HepG2 (cell line): ENCODE results near the gene SEC61A1. TPM values are rescaled to one million over a fixed set of nuclear protein-coding genes. Genes with fewer than 3 reads are reported as not detected.

ENCODE experiments used
- ATAC-seq: fragments of 200-7000 bp; cut with Tn5 transposase; 3 replicates; pipeline ENCODE4 v1.9.1; 2020; ENCODE audit warnings: mild to moderate bottlenecking, moderate library complexity
- BruUV-seq: library from RNA; stranded (reverse); fragments of 400-500 nt; replicated peaks from 2 replicates; lab custom pipeline; 2021; lab: Mats Ljungman, UMichigan
- CTCF ChIA-PET: fragments of 300-600 bp; formaldehyde crosslinking; extraction: SDS; loops from one replicate; lab custom pipeline; 2021; ENCODE audit warnings: low total read pairs, inconsistent platforms, low intra/inter-chr PET ratio; lab: Yijun Ruan, JAX
- POLR2A ChIA-PET: fragments of 350-600 bp; sonication (Branson Sonifier 250); formaldehyde crosslinking; loops from one replicate; lab custom pipeline; 2020; ENCODE audit warnings: antibody characterized with exemption, inconsistent platforms; lab: Yijun Ruan, JAX
- DNase-seq: peaks from one replicate; pipeline ENCODE4 v3.0.0-alpha.2; 2015; ENCODE audit warnings: low spot score
- FAIRE-seq: peaks from 3 replicates; lab custom pipeline; 2011; peaks lifted over from hg19 to GRCh38; lab: Jason Lieb, UNC
- H2AFZ ChIP-seq: one replicate; pipeline ENCODE4 v1.6.1; 2011; ENCODE audit warnings: low read length, inconsistent platforms
- H3K27ac ChIP-seq: fragments of 300-600 bp; 3 replicates; pipeline ENCODE4 v1.8.0; 2011; ENCODE audit warnings: mixed run types, mild to moderate bottlenecking, mixed read lengths, low read length, inconsistent platforms; ENCODE audit not compliant: insufficient read depth; ENCODE audit errors: extremely low read length
- H3K27me3 ChIP-seq, 2 experiments: fragments of 200-600 bp in 1 of 2; 2 replicates in 1 of 2; 3 replicates in 1 of 2; pipeline versions ENCODE4 v1.6.0 to v1.8.0; 2011; ENCODE audit warnings: low read length in 2 of 2, mild to moderate bottlenecking in 2 of 2, moderate library complexity in 2 of 2, inconsistent platforms in 1 of 2; ENCODE audit not compliant: insufficient read depth in 2 of 2, control insufficient read depth in 1 of 2
- H3K36me3 ChIP-seq, 2 experiments: fragments of 200-600 bp in 1 of 2; replicated peaks in 1 of 2; 2 replicates in 1 of 2; 3 replicates in 1 of 2; pipeline versions ENCODE4 v1.5.1 to v1.8.0; 2011; ENCODE audit warnings: low read length in 2 of 2, inconsistent platforms in 1 of 2; ENCODE audit not compliant: insufficient read depth in 2 of 2, control insufficient read depth in 1 of 2
- H3K4me1 ChIP-seq: 2 replicates; pipeline ENCODE4 v1.5.1; 2012; ENCODE audit warnings: low read length, inconsistent platforms; ENCODE audit not compliant: insufficient read depth
- H3K4me2 ChIP-seq: 2 replicates; pipeline ENCODE4 v1.6.0; 2011; ENCODE audit warnings: low read depth, low read length, inconsistent platforms
- H3K4me3 ChIP-seq, 3 experiments: fragments of 200-600 bp in 1 of 3; sonication (generic), shearing (Covaris generic) in 1 of 3; replicated peaks in 1 of 3; 2 replicates each; pipeline ENCODE4 v1.5.1; 2011 to 2016; ENCODE audit warnings: low read length in 3 of 3, inconsistent platforms in 2 of 3, low read depth in 2 of 3, mild to moderate bottlenecking in 2 of 3, control low read depth in 1 of 3, mixed read lengths in 1 of 3; ENCODE audit not compliant: insufficient read depth in 1 of 3
- H3K79me2 ChIP-seq: one replicate; pipeline ENCODE4 v1.6.1; 2011; ENCODE audit warnings: low read length, inconsistent platforms; ENCODE audit not compliant: insufficient read depth
- H3K9ac ChIP-seq: 2 replicates; pipeline ENCODE4 v1.6.0; 2011; ENCODE audit warnings: mild to moderate bottlenecking, low read depth, low read length, inconsistent platforms; ENCODE audit not compliant: insufficient read depth
- H3K9me3 ChIP-seq: 2 replicates; pipeline ENCODE4 v1.5.1; 2012; ENCODE audit warnings: mild to moderate bottlenecking, low read length
- H4K20me1 ChIP-seq: 2 replicates; pipeline ENCODE4 v1.6.0; 2011; ENCODE audit warnings: inconsistent platforms, mild to moderate bottlenecking, low read length, moderate library complexity; ENCODE audit not compliant: insufficient read depth
- DBP ChIP-seq: sonication (generic); formaldehyde crosslinking; IDR thresholded peaks from 2 replicates; pipeline ENCODE4 v1.4.0; 2020; ENCODE audit warnings: missing genetic modification reagents; ENCODE audit errors: not compliant biosample characterization
- HDAC2 ChIP-seq: sonication (generic); formaldehyde crosslinking; IDR thresholded peaks from 2 replicates; pipeline ENCODE4 v1.4.0; 2020; ENCODE audit warnings: missing genetic modification reagents
- HOMEZ ChIP-seq: IDR thresholded peaks from 2 replicates; pipeline ENCODE4 v1.6.1; 2016; ENCODE audit warnings: low read depth
- MIER3 ChIP-seq: IDR thresholded peaks from 2 replicates; pipeline ENCODE4 v1.6.1; 2016; ENCODE audit warnings: missing compliant biosample characterization, borderline replicate concordance
- SALL1 ChIP-seq: sonication (generic); formaldehyde crosslinking; IDR thresholded peaks from 2 replicates; pipeline ENCODE4 v1.8.0; 2022; ENCODE audit warnings: mild to moderate bottlenecking, missing genetic modification reagents
- ZFP36L2 ChIP-seq: sonication (generic); formaldehyde crosslinking; IDR thresholded peaks from 2 replicates; pipeline ENCODE4 v1.4.0; 2020; ENCODE audit warnings: missing genetic modification reagents
- ZNF335 ChIP-seq: sonication (generic); formaldehyde crosslinking; IDR thresholded peaks from 2 replicates; pipeline ENCODE4 v1.4.0; 2020; ENCODE audit warnings: missing genetic modification reagents
- ZNF430 ChIP-seq: sonication (generic); formaldehyde crosslinking; IDR thresholded peaks from 2 replicates; pipeline ENCODE4 v1.9.0; 2021; ENCODE audit warnings: mild to moderate bottlenecking, missing genetic modification reagents
- ZNF607 ChIP-seq: sonication (generic); formaldehyde crosslinking; IDR thresholded peaks from 2 replicates; pipeline ENCODE4 v1.5.1; 2020; ENCODE audit warnings: missing genetic modification reagents, mild to moderate bottlenecking, borderline replicate concordance
- ZNF652 ChIP-seq: IDR thresholded peaks from 2 replicates; pipeline ENCODE4 v1.6.1; 2016; ENCODE audit warnings: low read depth, borderline replicate concordance
- ZNF747 ChIP-seq: sonication (generic); formaldehyde crosslinking; IDR thresholded peaks from 2 replicates; pipeline ENCODE4 v1.8.1; 2023; ENCODE audit warnings: missing genetic modification reagents, mild to moderate bottlenecking, borderline replicate concordance
- ZNF773 ChIP-seq: sonication (generic); formaldehyde crosslinking; IDR thresholded peaks from 2 replicates; pipeline ENCODE4 v1.4.0; 2020; ENCODE audit warnings: missing genetic modification reagents, borderline replicate concordance
- ZNF780A ChIP-seq: sonication (generic); formaldehyde crosslinking; IDR thresholded peaks from 2 replicates; pipeline ENCODE4 v1.8.0; 2022; ENCODE audit warnings: mild to moderate bottlenecking, missing genetic modification reagents, moderate library complexity
- WGBS: methylation state at CpG from one replicate; pipeline ENCODE4 v1.1.6; 2017; ENCODE audit warnings: low lambda C conversion rate; 5-methylcytosine and 5-hydroxymethylcytosine counted together
- in situ Hi-C: cut with HindIII; loops from 2 replicates; pipeline ENCODE4 v1.10.0; 2017; ENCODE audit warnings: low pct_unique_long_range_greater_than_20kb; ENCODE audit not compliant: extremely low pct_ligation_motif_present
- intact Hi-C: fragments of 100-400 bp; cut with micrococcal nuclease; formaldehyde crosslinking; loops from one replicate; pipeline ENCODE4 v1.10.0; 2022; ENCODE audit not compliant: unreplicated experiment
- polyA plus RNA-seq, 8 experiments: library from polyadenylated mRNA; depleted of rRNA in 3 of 8; stranded (reverse) in 7 of 8; unstranded in 1 of 8; fragments of >200 nt; fragmentation: Illumina TruSeq in 4 of 8; extraction: Trizol in 4 of 8; gene quantifications; 2 replicates each; pipeline versions ENCODE4 v1.2.1 to v1.2.3, GENCODE V29; 2011 to 2016; ENCODE audit warnings: low read depth in 4 of 8, missing spikeins in 1 of 8, mixed read lengths in 1 of 8; ENCODE audit not compliant: insufficient read depth in 1 of 8
- total RNA-seq, 5 experiments: library from RNA; depleted of rRNA; stranded (reverse); fragments of >200 nt; fragmentation: Illumina TruSeq; extraction: Trizol; gene quantifications; 2 replicates each; pipeline ENCODE4 v1.2.3, GENCODE V29; 2016; ENCODE audit warnings: low read depth in 1 of 5
- TF ChIP-seq, protein P1 (sequence below): sonication (generic); formaldehyde crosslinking; IDR thresholded peaks from 2 replicates; pipeline ENCODE4 v1.9.0; 2022; ENCODE audit warnings: low read depth, missing genetic modification reagents

SEC61A1 gene
- total and polyA plus RNA-seq, 2 of the 13 experiments (the other 11 are each of a cell fraction or from before 2014, with no cell fraction given): 170 to 203 TPM

GRCh38 chr3:128084675-128085021 lies 32.4 kb downstream of the SEC61A1 start:
- Histone ChIP-seq H3K79me2 (no peaks in the 10 kb centered on the region), H3K9ac (no peak overlapping the region), H3K4me2 (no peak overlapping the region), H3K27ac (no peak overlapping the region), H3K4me3 (no peak overlapping the region), H3K4me1 (peaks cover 10% of the 10 kb centered on the region; the same call in 1 of the 2 replicates), H3K36me3 (peaks cover 23 to 74% of the 10 kb centered on the region in 2 experiments), H4K20me1 (no peaks in the 10 kb centered on the region), H3K9me3 (no peaks in the 10 kb centered on the region), H3K27me3 (no peaks in the 10 kb centered on the region), H2AFZ (no peak overlapping the region)
- 100% methylated on average over 5 of the region's 6 CpGs for WGBS
- CTCF ChIA-PET: no interaction called here
- intact Hi-C loops (no loop called here), in situ Hi-C loops (no loop called here)
- DNase-seq (no peak), FAIRE-seq (no peak), ATAC-seq (no peak)
- no peak for TF ChIP-seq ZNF652 (CRISPR knock-in tag)
- TF ChIP-seq MIER3: no peak
- TF ChIP-seq, protein P1, sequence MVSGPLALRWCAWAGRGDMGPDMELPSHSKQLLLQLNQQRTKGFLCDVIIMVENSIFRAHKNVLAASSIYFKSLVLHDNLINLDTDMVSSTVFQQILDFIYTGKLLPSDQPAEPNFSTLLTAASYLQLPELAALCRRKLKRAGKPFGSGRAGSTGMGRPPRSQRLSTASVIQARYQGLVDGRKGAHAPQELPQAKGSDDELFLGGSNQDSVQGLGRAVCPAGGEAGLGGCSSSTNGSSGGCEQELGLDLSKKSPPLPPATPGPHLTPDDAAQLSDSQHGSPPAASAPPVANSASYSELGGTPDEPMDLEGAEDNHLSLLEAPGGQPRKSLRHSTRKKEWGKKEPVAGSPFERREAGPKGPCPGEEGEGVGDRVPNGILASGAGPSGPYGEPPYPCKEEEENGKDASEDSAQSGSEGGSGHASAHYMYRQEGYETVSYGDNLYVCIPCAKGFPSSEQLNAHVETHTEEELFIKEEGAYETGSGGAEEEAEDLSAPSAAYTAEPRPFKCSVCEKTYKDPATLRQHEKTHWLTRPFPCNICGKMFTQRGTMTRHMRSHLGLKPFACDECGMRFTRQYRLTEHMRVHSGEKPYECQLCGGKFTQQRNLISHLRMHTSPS: no peak
- no peak for TF ChIP-seq ZNF607
- TF ChIP-seq HDAC2 (CRISPR knock-in tag): no peak
- no peak for TF ChIP-seq ZNF780A (CRISPR knock-in tag)
- no peak for TF ChIP-seq ZNF430 (CRISPR knock-in tag)
- no peak for TF ChIP-seq ZNF335
- no peak for TF ChIP-seq DBP
- TF ChIP-seq ZNF747 (CRISPR knock-in tag): no peak
- TF ChIP-seq SALL1 (CRISPR knock-in tag): no peak
- no peak for TF ChIP-seq ZFP36L2
- no peak for TF ChIP-seq HOMEZ (CRISPR knock-in tag)
- TF ChIP-seq ZNF773 (CRISPR knock-in tag): no peak
- BruUV-seq: no TSS peak
- POLR2A ChIA-PET: interaction anchor here (1.1 kb wide), 1 partner anchor 39 kb away, joined by 4 read pairs; the partner anchor contains the start of gene RUVBL1
